Activated CD8-positive, alpha-beta memory T cell treated with anti-CD3 and anti-CD28 coated beads, Interleukin-2, amount 50 U/mL, for 48 hours (primary cell): Measurements from ENCODE around the gene DHTKD1.
"Not testable (repeated sequence)": the region's sequence is repeated elsewhere in the genome, so short reads cannot be mapped to it uniquely, and the experiment has no call there.

Experiments used
- DNase-seq: peaks from one replicate; pipeline ENCODE4 v3.0.0-alpha.2; 2020

Gene DHTKD1

GRCh38 chr10:12071441-12071840 lies 2.7 kb downstream of the DHTKD1 start:
- not testable (repeated sequence) for DNase-seq

GRCh38 chr10:12073526-12073925 lies 4.8 kb downstream of the DHTKD1 start:
- no peak for DNase-seq

- DNase-seq = no peak
Measured at GRCh38 chr10:12077580-12078180, 8.9 kb downstream of the DHTKD1 start.

GRCh38 chr10:12081470-12081869 lies 12.7 kb downstream of the DHTKD1 start:
- no peak for DNase-seq

GRCh38 chr10:12081879-12082557 lies 13.3 kb downstream of the DHTKD1 start:
- no peak for DNase-seq

GRCh38 chr10:12088919-12089318 lies 20.2 kb downstream of the DHTKD1 start:
- DNase-seq = no peak

GRCh38 chr10:12091421-12091820 lies 22.7 kb downstream of the DHTKD1 start:
- no peak for DNase-seq

GRCh38 chr10:12097361-12097760 lies 28.6 kb downstream of the DHTKD1 start:
- DNase-seq = not testable (repeated sequence)

- no peak for DNase-seq
Measured at GRCh38 chr10:12097791-12098190, 29.0 kb downstream of the DHTKD1 start.

GRCh38 chr10:12098966-12099365 lies 30.2 kb downstream of the DHTKD1 start:
- DNase-seq = no peak

GRCh38 chr10:12103802-12104201 lies 35.0 kb downstream of the DHTKD1 start:
- no peak for DNase-seq

GRCh38 chr10:12107781-12108180 lies 39.0 kb downstream of the DHTKD1 start:
- no peak for DNase-seq

GRCh38 chr10:12109286-12109685 lies 40.5 kb downstream of the DHTKD1 start:
- no peak for DNase-seq

GRCh38 chr10:12111528-12111927 lies 42.8 kb downstream of the DHTKD1 start:
- DNase-seq = no peak

- DNase-seq = no peak
Measured at GRCh38 chr10:12113627-12114026, 44.9 kb downstream of the DHTKD1 start.

- no peak for DNase-seq
Measured at GRCh38 chr10:12121673-12122072, 52.9 kb downstream of the DHTKD1 start.

GRCh38 chr10:12129222-12130111 lies 60.7 kb downstream of the DHTKD1 start, which contains the start of gene SEC61A2:
SEC61A2 (plus strand) TSS chr10:12129677; CDS start chr10:12129788, 111 bp downstream.
- DNase-seq = peak; percentile 100

GRCh38 chr10:12130237-12130872 lies 61.6 kb downstream of the DHTKD1 start:
- no peak for DNase-seq

- DNase-seq = no peak
Measured at GRCh38 chr10:12135631-12136030, 66.9 kb downstream of the DHTKD1 start.

- no peak for DNase-seq
Measured at GRCh38 chr10:12140038-12140437, 71.3 kb downstream of the DHTKD1 start.

- no peak for DNase-seq
Measured at GRCh38 chr10:12144538-12144937, 75.8 kb downstream of the DHTKD1 start.

- no peak for DNase-seq
Measured at GRCh38 chr10:12150163-12150562, 81.4 kb downstream of the DHTKD1 start.

GRCh38 chr10:12154516-12154915 lies 85.8 kb downstream of the DHTKD1 start:
- no peak for DNase-seq
